ENCODE results near the gene TMEM170A.

The TMEM170A gene

DNA sequence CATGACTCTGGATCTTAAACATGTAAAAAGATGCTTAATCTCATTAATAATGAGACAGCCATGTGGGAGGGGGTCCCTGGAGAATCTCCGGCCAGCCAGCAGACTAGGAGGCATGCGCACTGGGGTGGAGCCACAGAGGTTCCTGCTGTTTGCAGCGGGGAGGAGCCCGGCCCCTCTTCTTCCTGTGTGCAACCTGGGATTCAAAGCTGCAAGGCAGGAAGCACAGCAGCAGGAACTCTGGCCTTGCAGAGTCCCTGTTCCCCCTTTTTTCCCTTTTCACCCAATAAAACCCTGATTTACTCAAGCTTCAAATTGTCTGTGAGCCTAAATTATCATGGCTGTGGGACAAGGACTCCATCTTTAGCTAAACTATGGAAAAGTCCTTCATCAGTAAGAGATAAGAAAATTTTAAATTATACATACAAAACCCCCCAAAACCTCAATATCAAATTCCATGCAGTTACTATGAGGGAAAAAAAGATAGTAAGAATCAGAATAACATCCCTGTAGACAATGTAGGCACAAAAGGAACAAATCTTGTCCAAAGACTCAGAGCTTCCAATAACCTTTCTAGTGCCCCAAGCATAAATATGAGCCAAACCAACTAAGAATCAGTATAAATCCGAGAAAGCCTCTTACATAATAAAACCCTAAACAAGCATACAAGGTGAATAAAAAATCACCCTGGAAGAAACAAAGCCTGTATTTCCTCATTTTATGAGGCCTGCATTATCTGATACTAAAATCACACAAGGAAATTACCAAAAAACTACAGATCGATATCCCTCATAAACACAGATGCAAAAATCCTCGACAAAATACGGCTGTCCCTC, 43.3 kb downstream of the TMEM170A start:
- peaks cover 16% of the 10 kb centered on the region for H3K4me1 ChIP-seq
- H3K36me3 ChIP-seq (replicated peaks), result no peaks in the 10 kb centered on the region
- peak; percentile 90 to 95 for DNase-seq (ENCODE audit: low spot score in 2 of 2)
- in situ Hi-C loops (cut with MboI; ENCODE audit: low sequenced_read_pairs), result no loop called here
- H3K27me3 ChIP-seq (ENCODE audit: low read depth), result no peaks in the 10 kb centered on the region
- no peak overlapping the region for H3K4me3 ChIP-seq
- no peaks in the 10 kb centered on the region for H3K9me3 ChIP-seq

DNA sequence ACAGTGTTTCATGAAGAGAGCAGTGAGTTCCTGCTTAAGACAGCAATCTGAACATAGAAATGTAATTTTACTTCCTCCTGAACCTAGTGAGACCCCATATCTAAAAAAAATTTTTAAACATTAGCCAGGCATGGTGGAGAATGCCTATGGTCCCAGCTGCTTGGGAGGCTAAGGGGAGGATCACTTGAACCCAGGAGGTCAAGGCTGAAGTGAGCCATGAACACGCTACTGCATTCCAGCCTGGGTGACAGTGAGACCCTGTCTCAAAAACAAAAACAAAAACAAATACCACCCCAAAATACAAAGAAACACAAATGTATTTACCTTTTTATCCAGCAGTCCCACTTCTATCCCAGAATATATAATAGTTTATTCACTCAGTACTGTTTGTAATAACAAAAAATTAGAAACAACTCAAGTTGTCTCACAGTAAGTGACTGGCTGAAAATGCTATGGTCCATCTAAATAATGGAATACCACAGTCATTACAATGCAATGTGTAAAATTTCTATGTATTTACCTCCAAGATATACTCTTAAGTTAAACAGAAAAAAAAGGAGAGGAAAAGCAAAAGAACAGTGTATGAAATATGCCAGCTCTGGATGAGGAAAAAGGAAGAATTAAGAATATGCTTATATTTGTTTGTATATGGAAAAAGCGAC, 47.5 kb downstream of the TMEM170A start:
- Histone ChIP-seq H3K27me3 (ENCODE audit: low read depth) (no peaks in the 10 kb centered on the region), H3K36me3 (replicated peaks) (peaks cover 12% of the 10 kb centered on the region), H3K9me3 (no peaks in the 10 kb centered on the region), H3K4me3 (no peak overlapping the region), H3K4me1 (peaks cover 29% of the 10 kb centered on the region)
- in situ Hi-C loops (cut with MboI; ENCODE audit: low sequenced_read_pairs), result no loop called here
- DNase-seq (ENCODE audit: low spot score in 2 of 2), result no peak

DNA sequence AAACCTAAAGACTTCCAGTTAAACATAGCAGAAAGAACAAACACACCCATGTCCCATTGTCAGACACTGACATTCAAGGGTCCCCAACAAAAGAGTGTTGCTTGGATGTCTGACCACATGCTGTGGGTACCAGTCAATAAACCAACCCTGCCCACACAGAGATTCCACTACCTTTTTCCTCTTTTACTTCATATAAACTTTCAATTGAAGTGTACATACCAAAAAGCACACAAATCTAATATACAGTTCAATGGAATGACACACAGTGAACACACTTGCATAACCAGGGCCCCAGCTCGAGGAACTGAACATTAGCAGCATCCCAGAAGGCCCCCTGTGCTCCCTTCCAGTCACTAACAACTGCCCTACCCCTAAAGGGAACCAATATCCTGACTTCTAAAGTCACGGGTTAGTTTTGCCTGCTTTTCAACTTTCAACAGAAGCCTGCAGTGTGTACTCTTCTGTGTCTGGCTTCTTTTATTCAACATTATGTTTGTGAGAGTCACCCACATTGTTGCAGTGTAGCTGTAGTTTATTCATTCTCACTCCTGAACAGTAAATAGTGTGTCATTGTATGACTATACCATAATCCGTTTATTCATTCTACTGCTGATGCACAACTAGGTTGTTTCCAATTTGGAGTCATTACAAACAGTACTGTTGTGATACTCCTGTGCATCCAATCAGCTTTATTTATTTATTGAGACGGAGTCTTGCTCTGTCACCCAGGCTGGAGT, 49.2 kb downstream of the TMEM170A start:
- in situ Hi-C loops (cut with MboI; ENCODE audit: low sequenced_read_pairs), result no loop called here
- no peaks in the 10 kb centered on the region for H3K27me3 ChIP-seq (ENCODE audit: low read depth)
- H3K36me3 ChIP-seq (replicated peaks), result peaks cover 22% of the 10 kb centered on the region
- H3K9me3 ChIP-seq, result no peaks in the 10 kb centered on the region
- H3K4me1 ChIP-seq, result peaks cover 15% of the 10 kb centered on the region
- no peak overlapping the region for H3K4me3 ChIP-seq
- DNase-seq (ENCODE audit: low spot score in 2 of 2), result peak in 1 of 2 experiments; percentile 23

DNA sequence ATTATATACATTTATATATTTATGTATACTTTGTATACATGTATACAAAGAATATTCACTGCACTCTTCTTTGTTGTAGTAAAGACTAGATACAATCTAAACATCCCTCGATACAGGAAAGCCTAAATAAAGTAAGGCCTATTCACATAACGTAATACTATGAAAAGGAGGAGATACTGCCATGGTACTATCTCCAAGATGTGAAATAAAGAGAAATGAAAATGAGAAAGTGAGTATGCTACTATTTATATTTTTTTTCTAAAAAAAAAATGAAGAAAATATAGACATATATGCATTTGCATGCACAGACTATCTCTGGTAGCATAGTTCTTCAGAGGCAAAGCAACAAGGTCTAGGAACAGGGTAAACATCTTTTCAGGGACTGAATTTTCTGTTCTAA, 50.5 kb downstream of the TMEM170A start:
- in situ Hi-C loops (cut with MboI; ENCODE audit: low sequenced_read_pairs), result no loop called here
- no peak for DNase-seq (ENCODE audit: low spot score in 2 of 2)
- peaks cover 30% of the 10 kb centered on the region for H3K36me3 ChIP-seq (replicated peaks)

DNA sequence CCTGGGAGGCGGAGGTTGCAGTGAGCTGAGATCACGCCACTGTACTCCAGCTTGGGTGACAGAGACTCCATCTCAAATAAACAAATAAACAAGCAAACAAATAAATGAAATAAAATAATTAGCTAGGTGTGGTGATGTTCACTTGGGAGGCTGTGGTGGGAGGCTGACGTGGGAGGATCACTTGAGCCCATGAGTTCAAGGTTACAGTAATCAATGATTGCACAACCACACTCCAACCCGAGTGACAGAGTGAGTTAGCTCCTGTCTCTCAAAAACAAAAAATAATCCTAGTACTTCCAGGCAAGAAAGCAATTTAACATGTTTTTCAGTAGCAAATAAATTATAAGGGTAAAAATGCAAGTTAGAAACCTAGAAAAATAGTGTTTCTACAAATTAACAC, 57.5 kb downstream of the TMEM170A start:
- Histone ChIP-seq H3K36me3 (replicated peaks) (peaks cover 38% of the 10 kb centered on the region), H3K27me3 (ENCODE audit: low read depth) (no peaks in the 10 kb centered on the region), H3K9me3 (no peaks in the 10 kb centered on the region), H3K4me1 (no peaks in the 10 kb centered on the region), H3K4me3 (no peak overlapping the region)
- no peak for DNase-seq (ENCODE audit: low spot score in 2 of 2)
- in situ Hi-C loops (cut with MboI; ENCODE audit: low sequenced_read_pairs), result no loop called here

More for the DNA sequence above, 50.5 kb downstream of the TMEM170A start:
- H3K4me3 ChIP-seq, result no peak overlapping the region
- no peaks in the 10 kb centered on the region for H3K27me3 ChIP-seq (ENCODE audit: low read depth)
- H3K9me3 ChIP-seq, result no peaks in the 10 kb centered on the region
- H3K4me1 ChIP-seq, result peaks cover 13% of the 10 kb centered on the region

DNA sequence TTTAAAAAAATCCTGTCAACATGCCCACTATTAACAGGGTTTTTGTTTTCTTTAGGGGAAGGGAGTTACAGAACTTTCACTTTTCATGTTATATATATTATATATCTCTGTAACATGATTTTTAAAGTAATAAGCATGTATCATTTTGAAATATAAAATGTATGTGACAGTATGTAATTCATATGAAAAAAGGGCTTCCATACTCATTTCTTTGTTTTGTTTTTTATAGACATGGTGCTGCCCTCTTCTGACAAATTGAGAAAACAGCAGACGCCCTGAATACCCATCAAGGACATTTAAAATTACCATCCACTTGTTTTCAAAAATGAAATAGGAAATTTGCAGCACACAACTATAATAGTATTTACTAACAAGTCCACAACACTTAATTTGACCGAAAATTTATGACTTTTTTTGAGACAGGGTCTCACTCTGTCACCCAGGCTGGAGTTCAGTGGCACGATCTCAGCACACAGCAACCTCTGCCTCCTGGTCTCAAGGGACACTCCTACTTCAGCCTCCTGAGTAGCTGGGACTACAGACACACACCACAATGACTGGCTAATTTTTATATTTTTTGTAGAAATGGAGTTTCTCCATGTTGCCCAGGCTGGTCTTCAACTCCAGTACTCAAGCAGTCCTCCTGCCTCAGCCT, 61.5 kb downstream of the TMEM170A start:
- Histone ChIP-seq H3K36me3 (replicated peaks) (peaks cover 20% of the 10 kb centered on the region), H3K4me3 (no peak overlapping the region), H3K9me3 (no peaks in the 10 kb centered on the region), H3K4me1 (no peaks in the 10 kb centered on the region), H3K27me3 (ENCODE audit: low read depth) (no peaks in the 10 kb centered on the region)
- peak in 1 of 2 experiments; percentile 40 for DNase-seq (ENCODE audit: low spot score in 2 of 2)
- in situ Hi-C loops (cut with MboI; ENCODE audit: low sequenced_read_pairs), result no loop called here

DNA sequence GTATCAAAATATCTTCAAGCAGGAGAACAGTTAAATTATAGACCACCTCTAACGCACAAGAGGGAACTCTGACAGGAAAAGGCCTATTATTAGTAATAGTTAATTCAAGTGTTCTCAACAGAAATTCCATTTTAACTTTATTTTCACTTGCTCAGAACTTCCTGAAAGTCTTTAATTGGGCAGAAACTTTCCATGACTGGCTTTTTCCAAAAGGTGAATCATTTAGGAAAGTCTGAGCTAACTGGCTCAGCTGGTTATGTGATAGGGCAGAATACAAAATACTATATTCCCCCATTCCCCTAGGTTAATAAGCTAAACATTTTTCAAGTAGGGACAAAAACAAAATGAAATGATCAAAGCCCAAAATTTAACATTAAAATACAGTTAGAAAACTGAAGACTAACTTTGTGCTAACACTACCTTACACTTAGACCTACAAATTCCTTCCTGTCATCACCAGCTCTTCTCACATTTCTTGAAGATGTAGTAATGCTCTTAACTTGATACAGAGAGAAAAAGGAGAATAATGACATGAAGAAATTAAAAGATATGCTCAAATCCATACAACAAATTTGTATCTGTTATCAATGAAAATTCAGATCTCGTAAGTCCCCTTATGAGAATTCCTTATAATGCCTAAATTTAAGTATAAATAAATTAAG, 62.2 kb downstream of the TMEM170A start:
- Histone ChIP-seq H3K36me3 (replicated peaks) (peaks cover 20% of the 10 kb centered on the region), H3K4me3 (no peak overlapping the region), H3K4me1 (no peaks in the 10 kb centered on the region), H3K9me3 (no peaks in the 10 kb centered on the region), H3K27me3 (ENCODE audit: low read depth) (no peaks in the 10 kb centered on the region)
- in situ Hi-C loops (cut with MboI; ENCODE audit: low sequenced_read_pairs), result no loop called here
- DNase-seq (ENCODE audit: low spot score in 2 of 2), result no peak

DNA sequence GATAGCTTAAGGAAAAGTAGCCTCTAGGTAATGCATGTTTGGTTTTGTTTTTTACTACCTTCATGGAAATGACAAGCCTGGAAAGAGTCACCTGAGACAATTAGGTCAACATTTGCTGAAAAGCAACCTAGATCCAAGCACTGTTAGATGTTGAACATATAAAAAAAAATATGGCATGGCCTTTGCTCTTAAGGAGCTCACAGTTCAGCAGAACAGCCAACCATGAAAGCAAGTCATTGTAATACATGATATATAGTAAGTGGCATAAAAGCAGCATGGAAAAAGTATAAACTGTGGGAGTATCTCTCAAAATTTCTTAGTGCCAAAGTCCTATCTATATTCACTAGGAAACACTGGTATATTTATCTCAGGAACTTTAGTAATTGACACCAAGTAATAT, 62.8 kb downstream of the TMEM170A start:
- in situ Hi-C loops (cut with MboI; ENCODE audit: low sequenced_read_pairs), result no loop called here

DNA sequence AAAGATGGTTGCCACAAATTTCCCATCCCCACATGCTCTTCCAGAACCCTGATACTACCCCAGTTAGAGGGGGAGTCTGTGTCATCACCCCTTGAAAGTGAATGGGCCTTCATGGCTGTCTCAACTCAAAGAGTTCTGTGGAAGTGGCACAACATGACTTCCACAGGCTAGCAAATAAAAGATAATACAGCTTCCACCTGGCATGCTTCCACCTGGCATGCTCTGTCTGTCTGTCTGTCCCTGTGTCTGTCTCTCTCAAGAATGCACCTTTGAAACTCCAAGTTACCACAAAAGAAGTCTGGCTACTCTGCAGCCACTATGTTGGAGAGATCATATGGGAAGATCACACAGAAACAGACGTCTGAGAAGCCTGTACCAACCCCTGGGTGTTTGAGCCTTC, 66.2 kb downstream of the TMEM170A start:
- Histone ChIP-seq H3K36me3 (replicated peaks) (peaks cover 12% of the 10 kb centered on the region), H3K27me3 (ENCODE audit: low read depth) (no peaks in the 10 kb centered on the region), H3K9me3 (no peaks in the 10 kb centered on the region), H3K4me1 (no peaks in the 10 kb centered on the region), H3K4me3 (no peak overlapping the region)
- no peak for DNase-seq (ENCODE audit: low spot score in 2 of 2)
- in situ Hi-C loops (cut with MboI; ENCODE audit: low sequenced_read_pairs), result no loop called here

More for the DNA sequence above, 62.8 kb downstream of the TMEM170A start:
- peaks cover 16% of the 10 kb centered on the region for H3K36me3 ChIP-seq (replicated peaks)
- H3K4me3 ChIP-seq, result no peak overlapping the region
- no peaks in the 10 kb centered on the region for H3K9me3 ChIP-seq
- no peak for DNase-seq (ENCODE audit: low spot score in 2 of 2)
- H3K4me1 ChIP-seq, result no peaks in the 10 kb centered on the region
- no peaks in the 10 kb centered on the region for H3K27me3 ChIP-seq (ENCODE audit: low read depth)

DNA sequence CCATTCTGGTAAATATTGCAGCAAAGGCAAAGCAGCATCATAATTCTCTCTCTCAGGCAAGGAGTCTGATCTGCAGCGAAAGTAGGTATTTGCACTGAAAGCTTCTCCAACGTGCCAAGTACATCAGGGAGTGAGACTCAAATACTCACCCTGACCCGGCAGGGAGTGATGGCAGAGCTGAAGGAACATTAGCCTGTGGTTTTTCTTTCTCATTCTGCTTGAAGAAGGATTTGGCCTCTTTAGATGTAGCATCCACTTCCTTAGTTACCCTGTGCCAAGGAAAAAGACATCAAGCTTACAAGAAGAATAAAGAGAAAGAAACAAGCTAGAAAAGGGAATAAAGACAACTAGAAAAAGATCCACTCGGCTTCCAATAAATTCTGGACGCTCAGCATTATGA, 69.5 kb downstream of the TMEM170A start:
- H3K36me3 ChIP-seq (replicated peaks), result peaks cover 23% of the 10 kb centered on the region
- H3K9me3 ChIP-seq, result no peaks in the 10 kb centered on the region
- no peak for DNase-seq (ENCODE audit: low spot score in 2 of 2)
- H3K27me3 ChIP-seq (ENCODE audit: low read depth), result no peaks in the 10 kb centered on the region
- in situ Hi-C loops (cut with MboI; ENCODE audit: low sequenced_read_pairs), result no loop called here
- H3K4me3 ChIP-seq, result no peak overlapping the region
- H3K4me1 ChIP-seq, result no peaks in the 10 kb centered on the region
